C4-2B (cell line): ENCODE results near the gene TMEM185B.

ENCODE experiments used
- ZFX ChIP-seq: fragments of 450-650 bp; IDR thresholded peaks from 2 replicates; pipeline ENCODE4 v1.6.1; 2017
- TF ChIP-seq, protein P1 (sequence below): fragments of 450-650 bp; conservative IDR thresholded peaks from 2 replicates; pipeline ENCODE4 v1.5.1; 2017; ENCODE audit warnings: mild to moderate bottlenecking

- TF ChIP-seq, protein P1, sequence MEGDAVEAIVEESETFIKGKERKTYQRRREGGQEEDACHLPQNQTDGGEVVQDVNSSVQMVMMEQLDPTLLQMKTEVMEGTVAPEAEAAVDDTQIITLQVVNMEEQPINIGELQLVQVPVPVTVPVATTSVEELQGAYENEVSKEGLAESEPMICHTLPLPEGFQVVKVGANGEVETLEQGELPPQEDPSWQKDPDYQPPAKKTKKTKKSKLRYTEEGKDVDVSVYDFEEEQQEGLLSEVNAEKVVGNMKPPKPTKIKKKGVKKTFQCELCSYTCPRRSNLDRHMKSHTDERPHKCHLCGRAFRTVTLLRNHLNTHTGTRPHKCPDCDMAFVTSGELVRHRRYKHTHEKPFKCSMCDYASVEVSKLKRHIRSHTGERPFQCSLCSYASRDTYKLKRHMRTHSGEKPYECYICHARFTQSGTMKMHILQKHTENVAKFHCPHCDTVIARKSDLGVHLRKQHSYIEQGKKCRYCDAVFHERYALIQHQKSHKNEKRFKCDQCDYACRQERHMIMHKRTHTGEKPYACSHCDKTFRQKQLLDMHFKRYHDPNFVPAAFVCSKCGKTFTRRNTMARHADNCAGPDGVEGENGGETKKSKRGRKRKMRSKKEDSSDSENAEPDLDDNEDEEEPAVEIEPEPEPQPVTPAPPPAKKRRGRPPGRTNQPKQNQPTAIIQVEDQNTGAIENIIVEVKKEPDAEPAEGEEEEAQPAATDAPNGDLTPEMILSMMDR = no peak
- no peak for TF ChIP-seq ZFX
These were observed 8.4 kb upstream of the TMEM185B start for GRCh38 chr2:120231564-120231973.
